Astrocyte (in vitro differentiated cells and primary cell): Measurements from ENCODE around the gene ACBD3. TPM values are rescaled to one million over a fixed set of nuclear protein-coding genes. Genes with fewer than 3 reads are reported as not detected.

Experiments
- DNase-seq: peaks from one replicate; pipeline ENCODE4 v3.0.0-alpha.2; 2010; ENCODE audit warnings: low read depth
- FAIRE-seq: peaks from 2 replicates; lab custom pipeline; 2011; peaks lifted over from hg19 to GRCh38; lab: Jason Lieb, UNC
- H2AFZ ChIP-seq: 2 replicates; pipeline ENCODE4 v1.6.0; 2012; ENCODE audit warnings: low read depth, low read length, inconsistent platforms
- H3K27ac ChIP-seq: 2 replicates; pipeline ENCODE4 v1.5.1; 2011; ENCODE audit warnings: low read depth, low read length, inconsistent platforms
- H3K27me3 ChIP-seq: 2 replicates; pipeline ENCODE4 v1.6.0; 2011; ENCODE audit warnings: low read length, inconsistent platforms; ENCODE audit not compliant: insufficient read depth
- H3K36me3 ChIP-seq: 2 replicates; pipeline ENCODE4 v1.5.1; 2011; ENCODE audit warnings: low read length, inconsistent platforms; ENCODE audit not compliant: insufficient read depth
- H3K4me1 ChIP-seq: 2 replicates; pipeline ENCODE4 v1.5.1; 2011; ENCODE audit warnings: low read length, inconsistent platforms; ENCODE audit not compliant: insufficient read depth
- H3K4me2 ChIP-seq: 2 replicates; pipeline ENCODE4 v1.6.0; 2012; ENCODE audit warnings: low read length, inconsistent platforms
- H3K4me3 ChIP-seq: 2 replicates; pipeline ENCODE4 v1.5.1; 2011; ENCODE audit warnings: low read depth, mild to moderate bottlenecking, low read length, inconsistent platforms; ENCODE audit not compliant: insufficient read depth
- H3K79me2 ChIP-seq: 2 replicates; pipeline ENCODE4 v1.6.0; 2012; ENCODE audit warnings: mild to moderate bottlenecking, low read length, inconsistent platforms; ENCODE audit not compliant: insufficient read depth
- H3K9ac ChIP-seq: 2 replicates; pipeline ENCODE4 v1.6.0; 2012; ENCODE audit warnings: mild to moderate bottlenecking, low read length, inconsistent platforms
- H3K9me3 ChIP-seq: 2 replicates; pipeline ENCODE4 v1.5.1; 2012; ENCODE audit warnings: low read depth, mild to moderate bottlenecking, low read length, inconsistent platforms; ENCODE audit not compliant: insufficient read depth
- H4K20me1 ChIP-seq: 2 replicates; pipeline ENCODE4 v1.6.0; 2012; ENCODE audit warnings: low read length, inconsistent platforms; ENCODE audit not compliant: insufficient read depth
- H3K27ac Mint-ChIP-seq: one replicate; pipeline ENCODE4 v1.8.0; 2021; ENCODE audit warnings: mild to moderate bottlenecking, mixed read lengths; ENCODE audit not compliant: unreplicated experiment
- H3K27me3 Mint-ChIP-seq: one replicate; pipeline ENCODE4 v1.8.0; 2021; ENCODE audit warnings: low read depth, mixed read lengths; ENCODE audit not compliant: unreplicated experiment
- H3K36me3 Mint-ChIP-seq: one replicate; pipeline ENCODE4 v1.8.0; 2021; ENCODE audit warnings: low read depth, mixed read lengths; ENCODE audit not compliant: unreplicated experiment
- H3K4me1 Mint-ChIP-seq: one replicate; pipeline ENCODE4 v1.8.0; 2021; ENCODE audit warnings: low read depth, mixed read lengths; ENCODE audit not compliant: unreplicated experiment
- H3K4me3 Mint-ChIP-seq: one replicate; pipeline ENCODE4 v1.8.0; 2021; ENCODE audit warnings: mild to moderate bottlenecking, moderate library complexity, mixed read lengths; ENCODE audit not compliant: unreplicated experiment
- H3K9me3 Mint-ChIP-seq: one replicate; pipeline ENCODE4 v1.8.0; 2021; ENCODE audit warnings: mild to moderate bottlenecking, mixed read lengths; ENCODE audit not compliant: unreplicated experiment
- EZH2 ChIP-seq: IDR thresholded peaks from 2 replicates; pipeline ENCODE4 v1.6.1; 2012; ENCODE audit warnings: mild to moderate bottlenecking, low read length, inconsistent platforms; ENCODE audit not compliant: insufficient read depth
- total RNA-seq: library from RNA; stranded (reverse); gene quantifications from 2 replicates; pipeline ENCODE4 v1.2.1, GENCODE V29; 2021
- TF ChIP-seq, protein P1 (sequence below): IDR thresholded peaks from 2 replicates; pipeline ENCODE4 v1.5.1; 2011; ENCODE audit warnings: low read depth, mild to moderate bottlenecking, inconsistent platforms, low read length, moderate library complexity; ENCODE audit not compliant: insufficient read depth

Gene ACBD3
- total RNA-seq, 1 donor from 2014 or later: 66.7 TPM

GRCh38 chr1:226134170-226135058 is 52.1 kb downstream of the ACBD3 start:
- no peaks in the 10 kb centered on the region for H3K79me2 ChIP-seq
- no peak overlapping the region for H3K9ac ChIP-seq
- TF ChIP-seq, protein P1, sequence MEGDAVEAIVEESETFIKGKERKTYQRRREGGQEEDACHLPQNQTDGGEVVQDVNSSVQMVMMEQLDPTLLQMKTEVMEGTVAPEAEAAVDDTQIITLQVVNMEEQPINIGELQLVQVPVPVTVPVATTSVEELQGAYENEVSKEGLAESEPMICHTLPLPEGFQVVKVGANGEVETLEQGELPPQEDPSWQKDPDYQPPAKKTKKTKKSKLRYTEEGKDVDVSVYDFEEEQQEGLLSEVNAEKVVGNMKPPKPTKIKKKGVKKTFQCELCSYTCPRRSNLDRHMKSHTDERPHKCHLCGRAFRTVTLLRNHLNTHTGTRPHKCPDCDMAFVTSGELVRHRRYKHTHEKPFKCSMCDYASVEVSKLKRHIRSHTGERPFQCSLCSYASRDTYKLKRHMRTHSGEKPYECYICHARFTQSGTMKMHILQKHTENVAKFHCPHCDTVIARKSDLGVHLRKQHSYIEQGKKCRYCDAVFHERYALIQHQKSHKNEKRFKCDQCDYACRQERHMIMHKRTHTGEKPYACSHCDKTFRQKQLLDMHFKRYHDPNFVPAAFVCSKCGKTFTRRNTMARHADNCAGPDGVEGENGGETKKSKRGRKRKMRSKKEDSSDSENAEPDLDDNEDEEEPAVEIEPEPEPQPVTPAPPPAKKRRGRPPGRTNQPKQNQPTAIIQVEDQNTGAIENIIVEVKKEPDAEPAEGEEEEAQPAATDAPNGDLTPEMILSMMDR: no peak
- TF ChIP-seq EZH2: no peak
- H3K4me3 ChIP-seq: no peak overlapping the region
- H3K9me3 ChIP-seq: no peaks in the 10 kb centered on the region
- H3K4me2 ChIP-seq: no peak overlapping the region
- no peak overlapping the region for H3K4me3 Mint-ChIP-seq
- H4K20me1 ChIP-seq: peaks cover 6% of the 10 kb centered on the region
- H3K27ac ChIP-seq: no peak overlapping the region
- no peaks in the 10 kb centered on the region for H3K36me3 Mint-ChIP-seq
- H3K27ac Mint-ChIP-seq: peak overlapping the region; percentile 48
- no peak for DNase-seq
- H3K9me3 Mint-ChIP-seq: no peaks in the 10 kb centered on the region
- H3K27me3 ChIP-seq: no peaks in the 10 kb centered on the region
- H3K4me1 Mint-ChIP-seq: no peaks in the 10 kb centered on the region
- no peak overlapping the region for H2AFZ ChIP-seq
- H3K4me1 ChIP-seq: no peaks in the 10 kb centered on the region
- no peaks in the 10 kb centered on the region for H3K36me3 ChIP-seq
- no peak for FAIRE-seq
- peaks cover 10% of the 10 kb centered on the region for H3K27me3 Mint-ChIP-seq

GRCh38 chr1:226133504-226134123 is 52.9 kb downstream of the ACBD3 start:
- Histone ChIP-seq H3K36me3 (no peaks in the 10 kb centered on the region), H3K9ac (no peak overlapping the region), H4K20me1 (peaks cover 6% of the 10 kb centered on the region), H3K79me2 (no peaks in the 10 kb centered on the region), H3K27ac (no peak overlapping the region), H3K4me3 (no peak overlapping the region), H2AFZ (no peak overlapping the region), H3K4me1 (peaks cover 2% of the 10 kb centered on the region), H3K9me3 (no peaks in the 10 kb centered on the region), H3K4me2 (no peak overlapping the region), H3K27me3 (no peaks in the 10 kb centered on the region)
- Mint-ChIP-seq H3K9me3 (no peaks in the 10 kb centered on the region), H3K4me3 (peak overlapping the region; percentile 14), H3K27me3 (peaks cover 10% of the 10 kb centered on the region), H3K36me3 (no peaks in the 10 kb centered on the region), H3K4me1 (peaks cover under 1% of the 10 kb centered on the region), H3K27ac (no peak overlapping the region)
- DNase-seq (no peak), FAIRE-seq (no peak)
- TF ChIP-seq, protein P1: no peak
- TF ChIP-seq EZH2: no peak
